NCI-H510A treated with DMSO at 0.1 percent for 48 hours (cell line): ENCODE measurements around the gene PAPOLB.
"Not testable (repeated sequence)": the region's sequence is repeated elsewhere in the genome, so short reads cannot be mapped to it uniquely, and the experiment has no call there.

Experiments used
- DNase-seq: peaks from one replicate; lab custom pipeline; 2025; lab: John Stamatoyannopoulos, UW

Gene PAPOLB

DNA sequence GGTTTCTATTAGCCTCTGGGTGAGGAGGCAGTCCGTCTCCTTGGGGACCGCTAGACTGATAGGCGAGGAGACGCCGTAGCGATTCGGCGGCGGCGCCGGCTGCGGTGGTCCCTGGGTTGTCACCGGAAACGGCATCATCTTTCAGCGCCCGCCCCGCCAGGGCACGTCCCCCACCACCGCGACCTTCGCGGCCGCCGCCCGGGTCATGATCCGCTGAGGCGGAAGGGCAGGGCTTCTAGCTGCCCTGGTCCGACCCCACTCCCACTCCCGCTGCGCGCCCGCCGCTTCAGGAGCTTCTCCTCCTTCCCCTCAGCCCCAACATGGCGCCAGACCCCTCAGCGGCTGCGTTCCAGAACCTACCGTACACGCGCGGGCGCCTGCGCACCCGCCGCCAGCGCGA, at the start of gene PAPOLB:
PAPOLB (minus strand) TSS at position 358 of the 400 bp plus-strand sequence; CDS start at position 138, 220 bp downstream.
- no peak for DNase-seq

DNA sequence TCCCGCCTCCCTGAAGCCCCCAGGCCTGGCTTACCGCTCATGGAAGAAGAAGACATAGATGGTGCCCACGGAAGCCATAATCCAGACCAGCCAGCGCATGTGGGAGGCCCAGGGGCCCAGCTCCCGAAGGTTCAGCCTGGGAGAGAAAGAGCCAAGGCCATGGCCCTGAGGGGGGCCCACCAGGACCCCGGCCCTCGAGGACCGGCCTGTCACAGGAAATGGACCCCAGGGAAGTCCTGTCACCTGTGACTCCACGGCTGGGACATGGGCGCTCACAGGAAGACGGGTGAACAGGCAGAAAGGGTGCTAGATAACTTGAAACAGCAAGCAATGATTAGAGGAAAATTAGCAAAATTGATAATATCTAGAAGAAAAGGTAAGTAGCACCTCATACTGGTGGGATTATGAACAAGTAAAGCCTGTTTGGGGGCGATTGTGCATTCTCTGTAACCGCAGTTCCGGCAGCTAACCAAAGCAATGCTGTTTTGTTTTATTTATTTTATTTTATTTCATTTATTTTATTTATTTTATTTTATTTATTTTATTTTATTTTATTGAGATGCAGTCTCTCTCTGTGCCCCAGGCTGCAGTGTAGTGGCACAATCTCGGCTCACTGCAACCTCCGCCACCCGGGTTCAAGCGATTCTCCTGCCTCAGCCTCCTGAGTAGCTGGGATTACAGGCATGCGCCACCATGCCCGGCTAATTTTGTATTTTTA, 49.4 kb upstream of the PAPOLB start:
- no peak for DNase-seq

DNA sequence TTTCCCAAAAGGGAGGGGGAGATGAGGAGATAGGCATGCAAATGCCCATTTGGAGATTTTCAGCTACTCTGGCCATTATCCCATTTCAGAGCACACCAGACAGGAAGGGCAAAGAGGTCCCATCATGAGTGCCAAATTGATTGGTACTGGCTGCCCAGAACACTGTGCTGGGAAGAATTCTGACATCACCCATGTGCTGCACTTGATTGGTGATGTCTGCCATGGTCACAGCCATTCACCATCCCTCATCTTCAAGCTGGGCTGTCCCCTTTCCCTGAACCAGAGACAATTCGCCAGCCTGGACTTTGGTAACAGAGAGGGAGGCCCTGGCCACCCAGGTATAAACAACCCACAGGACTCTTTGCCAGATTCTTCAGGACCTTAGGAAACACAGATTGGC, 44.9 kb upstream of the PAPOLB start:
- DNase-seq: no peak

DNA sequence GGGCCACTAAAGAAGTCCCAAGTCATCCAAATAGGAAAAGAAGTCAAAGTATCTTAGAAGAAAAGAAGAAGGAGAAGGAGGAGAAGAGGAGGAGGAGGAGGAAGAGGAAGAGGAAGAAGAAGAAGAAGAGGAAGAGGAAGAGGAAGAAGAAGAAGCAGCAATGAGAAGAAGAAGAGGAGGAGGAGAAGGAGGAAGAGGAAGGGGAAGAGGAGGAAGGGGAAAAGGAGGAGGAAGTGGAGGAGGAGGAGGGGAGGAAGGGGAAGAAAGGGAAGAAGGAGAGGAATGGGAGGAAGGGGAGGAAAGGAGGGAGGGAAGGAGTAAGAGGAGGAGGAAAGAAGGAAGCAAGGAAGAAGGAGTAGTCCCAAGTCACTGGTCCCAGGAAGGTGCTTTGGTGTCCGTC, 43.3 kb upstream of the PAPOLB start:
- no peak for DNase-seq

DNA sequence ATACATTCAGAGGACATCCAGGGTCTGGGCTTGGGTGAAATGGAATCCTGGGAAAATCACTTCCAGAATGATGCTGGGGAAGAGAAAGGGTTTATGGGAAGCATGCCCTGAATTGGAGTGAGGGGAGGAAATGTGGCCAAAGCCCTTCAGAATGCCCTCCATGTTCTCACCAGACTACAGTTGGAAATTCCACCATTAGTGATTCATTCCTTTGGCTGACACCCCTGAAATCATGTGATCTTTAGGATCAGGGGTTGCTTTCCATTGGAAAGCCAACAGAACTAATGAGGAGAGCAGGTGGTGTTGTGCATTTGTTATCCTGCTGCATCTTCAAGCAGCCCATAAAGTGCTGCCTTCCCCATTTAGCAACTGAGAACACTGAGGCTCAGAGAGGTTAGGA, 42.5 kb upstream of the PAPOLB start:
- no peak for DNase-seq

DNA sequence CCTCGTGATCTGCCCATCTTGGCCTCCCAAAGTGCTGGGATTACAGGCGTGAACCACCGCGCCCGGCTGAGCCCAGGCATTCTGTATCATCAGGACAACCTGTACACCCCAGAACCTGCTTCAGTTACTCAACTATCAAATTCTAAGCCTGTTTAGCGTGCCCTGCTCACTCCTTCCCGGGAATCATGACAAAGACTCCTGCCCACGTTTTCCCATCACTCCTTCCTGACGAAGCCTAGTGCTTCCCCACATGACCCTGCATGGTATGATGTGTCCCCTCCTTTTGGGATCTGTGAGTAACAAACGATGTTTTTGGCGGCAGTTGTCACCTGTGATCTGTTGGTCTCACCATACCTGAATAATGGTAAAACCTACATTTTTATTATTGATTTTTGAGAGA, 33.9 kb upstream of the PAPOLB start:
- no peak for DNase-seq

DNA sequence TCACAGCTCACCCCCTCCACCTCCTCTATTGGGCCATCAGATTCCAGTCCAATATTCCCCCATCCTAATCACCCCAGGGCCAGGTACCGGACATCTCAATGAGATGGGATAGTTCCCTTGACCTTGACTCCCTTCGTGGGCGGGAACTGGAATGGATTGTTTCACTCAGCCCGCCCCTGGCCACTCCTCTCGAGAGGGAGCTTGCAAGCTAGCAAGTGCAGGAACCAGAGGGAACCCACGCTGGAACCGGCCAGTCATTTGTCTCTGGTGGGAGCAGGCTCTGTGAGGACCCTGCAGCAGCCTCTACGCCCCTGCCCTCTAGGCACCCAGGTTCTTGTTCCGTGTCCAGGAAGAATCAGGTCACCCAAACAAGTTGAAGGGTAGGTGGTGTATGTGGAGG, 32.7 kb upstream of the PAPOLB start:
- no peak for DNase-seq

DNA sequence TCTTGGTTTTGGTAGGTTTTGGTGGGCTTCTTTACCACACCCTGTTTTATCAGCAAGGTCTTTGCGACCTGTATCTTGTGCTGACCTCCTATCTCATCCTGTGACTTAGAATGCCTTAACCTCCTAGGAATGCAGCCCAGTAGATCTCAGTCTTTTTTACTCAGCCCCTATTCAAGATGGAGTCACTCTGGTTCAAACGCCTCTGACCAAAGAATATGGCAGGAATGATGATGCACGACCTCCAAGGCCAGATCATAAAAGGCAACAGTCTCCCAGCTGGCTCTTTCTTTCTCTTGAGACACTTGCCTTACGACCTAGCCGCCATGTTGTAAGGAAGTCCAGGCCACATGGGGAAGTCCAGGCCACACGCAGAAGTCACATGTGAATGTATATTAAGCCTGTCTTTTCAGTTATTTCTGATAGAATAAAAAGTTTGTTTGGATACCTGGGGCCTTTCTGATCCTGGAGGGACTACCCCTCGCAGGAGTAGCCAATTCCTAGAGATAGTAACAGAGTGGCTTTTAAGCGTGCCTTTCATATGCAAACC, 32.2 kb upstream of the PAPOLB start:
- DNase-seq: no peak

DNA sequence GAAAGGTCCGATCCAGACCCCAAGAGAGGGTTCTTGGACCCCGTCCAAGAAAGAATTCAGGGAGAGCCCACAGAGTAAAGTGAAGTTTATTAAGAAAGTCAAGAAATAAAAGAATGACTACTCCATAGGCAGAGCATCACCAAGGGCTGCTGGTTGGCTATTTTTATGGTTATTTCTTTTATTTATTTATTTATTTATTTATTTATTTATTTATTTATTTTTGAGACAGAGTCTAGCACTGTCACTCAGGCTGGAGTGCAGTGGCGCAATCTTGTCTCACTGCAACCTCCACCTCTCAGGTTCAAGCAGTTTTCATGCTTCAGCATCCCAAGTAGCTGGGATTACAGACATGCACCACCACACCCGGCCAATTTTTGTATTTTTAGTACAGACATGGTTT, 31.4 kb upstream of the PAPOLB start:
- DNase-seq: not testable (repeated sequence)

DNA sequence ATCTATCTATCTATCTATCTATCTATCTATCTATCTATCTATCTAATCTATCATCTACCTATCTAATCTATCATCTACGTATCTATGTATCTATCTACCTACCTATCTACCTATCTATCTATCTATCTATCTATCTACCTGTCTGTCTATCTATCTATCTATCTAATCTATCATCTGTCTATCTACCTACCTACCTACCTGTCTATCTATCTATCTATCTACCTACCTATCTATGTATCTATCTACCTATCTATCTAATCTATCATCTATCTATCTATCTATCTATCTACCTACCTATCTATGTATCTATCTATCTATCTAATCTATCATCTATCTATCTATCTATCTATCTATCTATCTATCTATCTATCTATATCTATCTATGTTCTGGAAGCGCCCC, 29.7 kb upstream of the PAPOLB start:
- not testable (repeated sequence) for DNase-seq

DNA sequence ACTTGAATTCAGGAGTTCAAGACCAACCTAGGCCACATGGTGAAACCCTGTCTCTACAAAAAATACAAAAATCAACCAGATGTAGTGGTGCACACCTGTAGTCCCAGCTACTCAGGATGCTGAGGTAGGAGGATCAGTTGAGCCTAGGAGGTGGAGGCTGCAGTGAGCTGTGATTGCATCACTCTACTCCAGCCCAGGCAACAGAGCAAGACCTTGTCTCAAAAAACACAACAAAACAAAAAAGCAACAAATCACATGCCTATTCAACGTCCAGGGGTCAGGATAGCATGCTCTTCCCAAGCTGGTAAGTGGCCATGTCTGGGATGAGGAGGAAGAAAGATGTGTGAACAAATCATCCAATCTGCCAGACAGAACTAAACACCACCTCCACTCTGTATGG, 27.9 kb upstream of the PAPOLB start:
- DNase-seq: no peak

DNA sequence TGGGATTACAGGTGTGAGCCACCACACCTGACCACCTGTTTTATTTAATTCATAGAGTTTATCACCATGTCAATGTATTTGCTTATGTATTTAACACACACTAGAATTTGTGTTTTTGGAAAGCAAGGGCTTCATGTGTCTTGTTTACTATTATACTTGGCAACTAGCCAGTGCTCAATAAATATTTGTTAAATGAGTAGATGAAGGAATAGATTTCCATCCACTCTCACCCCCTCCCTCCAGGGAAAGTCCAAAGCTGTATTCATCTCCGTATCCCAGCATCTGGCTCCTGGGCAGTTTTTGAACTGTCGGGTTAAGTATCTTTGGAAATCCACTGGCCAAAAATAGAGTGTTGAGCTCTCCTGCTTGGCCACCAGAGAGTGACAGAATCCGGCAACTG, 26.3 kb upstream of the PAPOLB start:
- DNase-seq: peak; percentile 19

DNA sequence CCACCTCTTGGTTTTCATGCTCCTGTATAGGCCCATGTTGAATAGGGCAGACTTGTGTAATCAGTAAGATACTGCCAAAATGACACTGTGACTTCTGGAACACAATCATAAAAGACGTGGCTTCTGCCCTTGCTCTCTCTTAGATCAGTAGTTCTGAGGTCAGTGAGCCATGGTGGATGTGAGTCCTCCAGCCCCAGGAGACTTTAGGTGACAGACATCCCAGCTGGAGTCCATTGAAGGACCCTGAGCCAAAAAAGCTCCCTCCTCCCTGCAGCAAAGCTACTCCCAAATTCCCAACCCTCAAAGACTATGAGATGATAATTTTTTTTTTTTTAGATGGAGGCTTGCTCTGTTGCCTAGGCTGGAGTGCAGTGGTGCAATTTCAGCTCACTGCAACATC, 24.8 kb upstream of the PAPOLB start:
- DNase-seq: no peak

DNA sequence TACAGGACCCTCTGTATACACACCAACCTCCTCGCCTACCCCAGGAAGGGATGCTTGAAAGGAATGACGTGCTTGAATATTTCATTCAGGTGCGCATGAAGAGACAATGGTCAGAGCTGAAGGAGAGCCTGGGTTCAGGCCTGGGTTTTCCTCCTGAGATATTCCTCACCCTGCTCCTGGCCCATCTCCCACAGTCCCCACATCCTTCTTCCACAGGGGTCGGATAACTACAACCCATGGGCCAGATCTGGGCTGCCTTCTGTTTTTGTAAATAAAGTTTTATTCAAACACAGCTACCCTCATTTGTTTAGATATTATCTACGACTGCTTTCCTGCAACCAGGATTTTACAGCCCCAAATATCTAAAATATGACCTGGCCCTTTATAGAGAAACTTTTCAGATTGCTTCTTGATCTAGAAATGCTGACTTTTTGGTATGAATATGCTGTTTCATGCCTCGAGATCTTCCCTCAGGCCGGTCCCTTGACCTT, 23.5 kb upstream of the PAPOLB start:
- no peak for DNase-seq

DNA sequence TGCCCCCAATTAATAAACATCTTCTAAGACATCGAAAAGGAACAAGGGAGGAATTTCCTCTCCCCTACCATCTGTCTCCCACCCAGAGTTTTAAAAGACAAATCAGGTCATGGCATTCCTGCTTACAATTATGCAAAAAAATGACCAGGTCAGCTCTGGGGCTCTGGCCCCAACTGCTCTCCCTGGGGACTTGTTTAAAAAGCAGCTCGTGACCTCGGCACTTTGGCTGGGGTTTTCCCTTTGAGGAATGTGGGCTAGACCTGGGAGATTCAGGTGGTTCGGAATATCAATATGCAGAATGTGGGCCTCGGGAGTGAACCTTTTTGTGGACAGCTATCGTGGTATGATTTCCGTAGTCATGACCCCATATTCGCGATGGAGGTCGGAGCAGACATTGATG, 22.3 kb upstream of the PAPOLB start:
- DNase-seq: no peak

DNA sequence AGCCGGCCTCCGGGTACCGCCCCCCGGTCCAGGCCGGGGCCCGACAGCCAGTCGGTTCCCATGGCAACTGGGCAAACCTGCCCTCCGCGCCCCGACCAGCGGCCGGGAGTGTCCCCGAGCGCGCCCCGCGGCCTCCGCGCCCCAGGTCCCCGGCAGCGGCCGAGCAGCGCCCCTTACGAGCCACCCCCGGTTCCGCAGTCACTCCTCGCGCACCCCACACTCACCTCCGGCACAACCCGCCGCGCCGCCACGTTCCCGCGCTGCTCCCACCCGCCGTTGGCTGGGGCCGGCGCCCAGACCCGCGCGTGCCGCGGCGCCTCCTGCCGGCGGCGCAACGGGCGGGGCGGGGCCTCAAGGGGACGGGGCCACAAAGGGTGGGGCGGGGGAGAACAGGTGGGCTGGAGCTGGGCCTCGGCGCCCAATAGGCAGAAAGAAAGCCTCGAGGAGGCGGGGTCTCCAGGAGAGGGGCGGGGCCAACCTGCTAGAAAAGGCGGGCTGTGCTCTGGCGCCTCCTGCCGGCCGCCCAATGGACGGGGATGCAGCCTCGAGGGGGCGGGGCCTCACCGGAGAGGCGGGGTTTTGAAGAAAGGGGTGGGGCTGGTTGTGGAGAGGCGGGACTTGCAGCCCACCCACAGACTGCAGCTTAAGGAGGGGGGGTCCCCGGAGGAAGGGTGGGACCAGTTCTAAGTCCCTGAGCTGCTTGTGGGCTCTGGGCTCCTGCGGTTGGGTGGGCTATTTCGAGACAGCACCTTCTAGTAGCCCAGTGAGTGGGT, 21.7 kb upstream of the PAPOLB start, which contains the start of gene RADIL:
RADIL (minus strand) TSS at position 345 of the 773 bp plus-strand sequence. CDS start 5,577 bp downstream, outside the sequence.
- DNase-seq: peak; percentile 21

DNA sequence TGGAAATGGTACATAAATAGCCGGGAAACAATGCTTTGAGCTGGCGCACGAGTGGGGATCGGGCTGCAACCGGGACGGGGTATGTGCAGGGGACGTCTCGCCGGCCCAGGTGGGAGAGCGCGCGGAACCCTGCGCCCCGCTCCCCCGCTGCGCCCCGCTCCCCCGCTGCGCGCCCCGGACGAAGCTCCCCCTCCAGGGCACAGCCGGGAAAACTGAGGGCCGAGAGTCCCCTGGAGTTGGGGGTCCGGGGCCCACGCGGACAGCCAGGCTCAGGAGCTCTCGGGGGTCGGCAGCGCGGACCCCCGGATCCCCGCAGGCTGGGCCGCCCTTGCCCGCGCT, 21.2 kb upstream of the PAPOLB start:
- no peak for DNase-seq

DNA sequence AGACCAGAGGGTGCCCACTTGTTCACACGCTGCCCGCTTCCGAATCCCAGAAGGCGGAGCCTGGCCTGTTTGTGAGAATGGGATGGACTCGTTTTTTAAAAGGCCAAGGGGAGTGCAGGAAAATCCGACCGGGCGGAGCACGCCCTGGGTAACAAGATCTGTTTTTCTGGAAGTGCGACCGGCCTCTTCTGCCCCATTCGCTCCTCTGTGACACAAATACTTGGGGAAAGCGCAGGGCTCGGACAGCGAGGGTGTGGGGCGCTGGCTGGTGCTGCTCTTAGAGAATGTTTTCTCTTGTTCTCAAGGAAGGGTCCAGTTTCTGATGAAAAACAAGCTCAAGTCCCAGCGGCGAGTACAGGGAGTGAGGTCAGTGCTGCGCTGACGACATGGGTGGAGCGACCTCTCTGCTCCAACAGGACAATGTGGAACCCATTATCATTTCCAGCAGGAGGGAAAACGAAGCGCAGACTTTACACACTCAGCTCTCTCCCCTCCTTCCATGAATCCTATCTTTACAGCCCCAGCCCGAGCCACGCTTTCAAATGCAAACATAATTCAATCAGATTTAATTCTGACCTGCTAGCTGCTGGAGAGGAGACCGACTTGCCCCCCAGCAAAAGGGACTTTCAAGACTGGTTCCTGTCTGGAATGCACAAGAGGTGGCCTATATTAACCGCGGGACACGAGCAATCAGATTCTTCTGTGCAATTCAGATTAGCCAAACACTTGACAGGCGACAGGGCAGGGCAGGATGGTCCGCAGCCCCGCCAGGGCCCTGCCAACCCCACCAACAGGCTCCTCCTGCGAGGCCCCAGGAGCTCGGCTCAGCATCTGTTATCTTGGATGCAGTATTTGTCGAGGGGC, 20.6 kb upstream of the PAPOLB start:
- DNase-seq: no peak

DNA sequence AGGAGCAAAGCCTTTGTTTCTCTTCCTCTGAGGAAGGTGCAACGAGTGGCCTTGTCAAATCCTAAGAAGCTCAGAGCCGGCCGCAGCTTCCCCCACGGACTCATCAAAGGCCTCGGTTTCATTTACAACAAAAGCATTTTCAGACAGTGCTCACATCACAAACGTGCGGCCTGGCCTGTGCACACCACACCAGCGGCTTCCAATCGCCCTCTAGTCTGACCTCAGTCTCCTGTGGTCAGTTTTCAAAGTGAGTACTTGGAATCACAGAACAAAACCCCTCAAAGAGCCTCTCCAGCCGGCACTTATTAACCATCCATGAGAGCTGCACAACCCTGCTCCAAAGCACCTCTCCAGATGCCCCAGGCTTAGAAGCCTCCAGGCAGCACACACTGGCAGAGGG, 18.4 kb upstream of the PAPOLB start:
- DNase-seq: no peak

DNA sequence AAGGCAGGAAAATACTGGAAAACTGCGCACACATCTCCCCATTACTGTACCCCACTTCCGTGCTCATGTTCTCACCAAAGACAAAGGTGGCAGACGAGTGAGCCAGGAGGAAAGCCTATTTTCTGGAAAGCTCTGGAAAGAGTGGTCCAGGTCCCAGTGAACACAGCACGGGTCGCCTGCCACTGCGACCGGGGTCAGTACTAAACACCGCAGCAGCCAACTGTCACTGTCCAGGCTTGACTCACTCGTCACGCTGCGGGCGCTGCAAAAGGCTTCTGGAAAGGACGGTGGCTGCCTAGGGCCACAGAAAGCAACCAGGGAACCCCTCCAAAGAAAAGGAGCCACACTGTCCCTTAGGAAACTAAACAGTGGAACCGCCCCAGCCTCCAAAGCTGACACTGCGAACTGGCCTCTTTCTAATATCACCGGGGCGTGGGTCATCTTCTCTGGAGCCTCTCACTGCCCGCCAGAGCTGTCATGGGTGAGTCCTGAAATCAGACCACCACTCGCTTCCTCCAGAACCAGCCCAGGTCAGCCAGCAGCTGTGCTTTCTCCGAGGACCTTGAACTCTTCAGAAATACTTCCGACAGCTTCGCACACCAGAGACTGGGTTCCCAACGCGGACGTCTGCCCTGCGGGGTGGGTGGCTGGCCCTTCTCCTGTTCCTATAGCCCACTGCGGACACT, 17.7 kb upstream of the PAPOLB start:
- DNase-seq: no peak
